GM12874 (cell line): ENCODE results near the gene RASGRF2.

Experiments
- CTCF ChIP-seq: IDR thresholded peaks from 2 replicates; pipeline ENCODE4 v1.5.1; 2011; ENCODE audit warnings: low read depth, mild to moderate bottlenecking, control low read depth, low read length, moderate library complexity; ENCODE audit not compliant: insufficient read depth

RASGRF2 gene

DNA sequence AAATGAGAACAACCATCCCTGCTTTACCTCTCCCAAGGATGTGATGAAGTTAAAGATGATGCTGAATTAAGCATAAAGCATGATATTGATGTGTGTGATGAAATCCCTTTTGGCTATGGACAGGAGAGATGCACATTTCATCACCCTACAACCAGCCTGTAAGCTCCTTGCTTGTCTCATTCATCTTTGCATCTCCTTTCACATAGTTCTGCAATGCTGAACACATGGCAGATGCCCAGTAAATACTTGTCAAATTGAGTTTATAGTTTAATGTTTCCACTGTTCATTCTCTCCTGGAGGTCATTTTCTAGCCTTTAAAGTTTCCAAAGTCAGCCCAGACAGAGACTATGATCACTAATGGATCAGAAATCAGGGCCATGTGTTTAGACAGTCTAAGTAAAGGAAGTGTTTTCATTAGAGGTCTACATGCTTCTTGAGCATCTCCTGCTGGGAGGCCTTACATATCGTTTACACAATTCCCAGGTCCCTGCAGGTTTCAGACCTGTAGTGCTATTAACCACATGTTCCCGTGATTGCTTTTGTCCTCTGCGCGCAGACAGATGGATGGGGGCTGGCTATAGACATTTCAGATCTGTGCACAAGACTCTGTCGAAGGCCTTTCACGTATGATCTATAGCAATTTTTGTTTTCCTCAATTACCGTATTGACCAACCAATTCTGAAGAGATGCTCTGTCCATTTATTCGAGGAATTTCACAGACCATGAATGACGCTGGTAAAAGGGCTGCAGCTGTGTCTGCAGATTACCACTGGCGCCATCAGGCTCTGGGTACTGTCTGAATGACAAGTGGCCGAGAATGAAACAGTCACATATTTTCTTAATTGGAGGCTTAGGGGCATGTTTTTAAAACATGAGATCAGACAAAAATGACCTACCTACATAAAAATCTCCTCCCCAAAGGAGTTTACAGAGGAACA is 223.9 kb downstream of the RASGRF2 start:
- no peak for TF ChIP-seq CTCF

DNA sequence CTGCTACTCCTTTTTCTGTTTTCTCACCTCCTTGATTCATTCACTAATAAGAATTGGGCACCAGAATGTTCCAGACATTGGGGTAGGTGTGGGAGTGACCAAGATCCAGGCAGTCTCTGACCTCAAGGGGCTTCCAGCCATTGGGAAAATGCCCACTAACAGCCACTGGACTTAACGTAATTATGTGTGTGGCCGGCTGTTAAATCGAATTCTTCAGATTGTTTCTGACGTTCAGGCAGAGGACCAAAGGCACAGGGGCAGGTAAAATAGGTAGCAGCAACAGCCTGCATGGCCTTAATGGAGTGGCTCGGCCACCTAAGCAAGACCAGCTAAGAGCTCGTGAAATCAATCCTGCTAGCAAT is 224.6 kb downstream of the RASGRF2 start:
- no peak for TF ChIP-seq CTCF

DNA sequence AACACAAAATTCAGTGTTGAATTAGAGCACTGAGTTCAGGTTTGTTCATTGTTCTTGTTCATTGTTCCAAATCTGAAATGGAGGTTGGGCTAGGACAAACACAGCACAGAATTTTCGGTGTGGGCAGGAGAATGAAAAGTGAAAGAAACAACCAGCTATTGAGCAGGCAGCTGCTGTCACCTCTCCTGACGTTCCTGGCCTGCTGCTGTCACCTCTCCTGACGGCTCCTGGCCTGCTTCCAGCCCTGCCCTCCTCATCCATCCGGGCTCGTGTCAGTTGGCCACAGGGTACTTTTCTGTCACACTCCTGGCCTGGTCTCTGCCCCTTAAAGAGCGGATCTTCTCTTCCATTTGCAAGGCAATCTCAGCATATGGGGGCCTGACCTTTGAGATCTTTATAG is 227.7 kb downstream of the RASGRF2 start:
- TF ChIP-seq CTCF, result no peak

DNA sequence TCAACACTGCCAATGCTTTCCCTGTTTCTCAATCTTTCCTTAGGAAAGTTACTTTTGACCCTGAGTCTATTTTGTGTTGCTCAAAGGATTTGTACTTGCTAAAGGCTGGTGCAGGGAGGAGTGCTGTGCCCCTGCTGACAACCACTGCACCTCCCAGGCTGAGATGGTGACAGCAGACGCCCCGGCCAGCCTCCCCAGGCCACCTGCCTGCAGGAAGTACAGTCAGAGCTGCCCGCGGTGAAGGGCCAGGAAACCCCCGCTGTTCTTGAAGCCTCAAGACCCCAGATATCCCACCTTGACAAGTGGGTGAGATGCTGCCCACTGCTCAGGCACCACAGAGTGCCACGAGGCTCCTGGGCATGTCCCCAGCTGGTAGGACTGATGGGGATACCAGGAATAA is 228.8 kb downstream of the RASGRF2 start:
- no peak for TF ChIP-seq CTCF

GRCh38 chr5:81189875-81190498 is 229.8 kb downstream of the RASGRF2 start:
- TF ChIP-seq CTCF, result no peak

GRCh38 chr5:81191726-81192372 is 231.7 kb downstream of the RASGRF2 start:
- TF ChIP-seq CTCF, result no peak

DNA sequence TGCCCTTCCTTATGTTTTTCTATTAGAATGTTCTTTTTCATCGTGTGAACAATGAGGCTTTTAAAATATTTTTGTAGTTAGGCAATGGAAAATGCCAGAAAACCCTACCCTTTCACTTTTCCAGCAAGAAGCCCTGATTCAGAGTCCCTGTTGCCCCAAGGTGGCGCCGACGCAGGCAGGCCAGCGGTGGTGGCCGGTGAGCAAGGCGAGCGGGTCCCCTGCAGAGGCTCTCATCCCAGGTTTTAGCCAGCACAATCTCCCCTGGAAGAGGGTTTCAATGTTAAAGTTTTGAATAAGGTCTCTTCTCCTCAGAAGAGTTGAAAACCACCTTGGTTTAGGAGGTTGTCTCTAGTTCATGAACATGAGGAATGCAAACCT is 232.2 kb downstream of the RASGRF2 start:
- TF ChIP-seq CTCF, result no peak
